Lung (tissue), 12 donors: ENCODE data around the gene LTBP4. TPM values are rescaled to one million over a fixed set of nuclear protein-coding genes. Genes with fewer than 3 reads are reported as not detected.

Experiments used
- ATAC-seq: fragments of 200-7000 bp; cut with Tn5 transposase; one replicate; pipeline ENCODE4 v1.9.1; 2020; ENCODE audit warnings: moderate number of reproducible peaks; ENCODE audit not compliant: insufficient read depth, low FRiP score
- DNase-seq, 3 donors: peaks; one replicate each; pipeline ENCODE4 v3.0.0-alpha.2; 2013 to 2017
- H3K27ac ChIP-seq, 2 donors: one replicate each; pipeline ENCODE4 v1.5.1; 2013; ENCODE audit warnings: mild to moderate bottlenecking in 2 of 2, moderate library complexity in 2 of 2, control low read depth in 1 of 2, inconsistent platforms in 1 of 2, low read depth in 1 of 2, low read length in 1 of 2
- H3K27me3 ChIP-seq, 3 donors: one replicate each; pipeline ENCODE4 v1.5.1; 2013; ENCODE audit warnings: low read length in 2 of 3; ENCODE audit not compliant: control insufficient read depth in 3 of 3, insufficient read depth in 3 of 3
- H3K36me3 ChIP-seq, 4 donors: one replicate each; pipeline ENCODE4 v1.5.1; 2013; ENCODE audit warnings: low read length in 4 of 4, mild to moderate bottlenecking in 1 of 4, moderate library complexity in 1 of 4; ENCODE audit not compliant: control insufficient read depth in 4 of 4, insufficient read depth in 4 of 4
- H3K4me1 ChIP-seq, 5 donors: one replicate each; pipeline ENCODE4 v1.5.1; 2013; ENCODE audit warnings: low read length in 5 of 5, mild to moderate bottlenecking in 2 of 5, moderate library complexity in 1 of 5; ENCODE audit not compliant: control insufficient read depth in 5 of 5, insufficient read depth in 5 of 5
- H3K4me3 ChIP-seq: one replicate; pipeline ENCODE4 v1.5.1; 2013; ENCODE audit warnings: mild to moderate bottlenecking, control low read depth, moderate library complexity
- H3K9ac ChIP-seq, 2 donors: one replicate each; pipeline ENCODE4 v1.5.1; 2013; ENCODE audit warnings: low read length in 2 of 2, control low read depth in 1 of 2; ENCODE audit not compliant: insufficient read depth in 1 of 2
- H3K9me3 ChIP-seq, 4 donors: one replicate each; pipeline ENCODE4 v1.5.1; 2013; ENCODE audit warnings: low read length in 3 of 4, mild to moderate bottlenecking in 1 of 4, moderate library complexity in 1 of 4; ENCODE audit not compliant: control insufficient read depth in 4 of 4, insufficient read depth in 3 of 4
- WGBS, 2 donors: extraction: QIAGEN DNeasy Blood & Tissue Kit; methylation state at CpG; one replicate each; pipeline ENCODE4 v1.1.7; 2013; 5-methylcytosine and 5-hydroxymethylcytosine counted together
- polyA plus RNA-seq, 2 donors: library from polyadenylated mRNA; stranded (reverse); fragments of 200-250 nt; gene quantifications; one replicate each; pipeline ENCODE4 v1.2.1, GENCODE V29; 2013
- total RNA-seq, 2 donors: library from RNA; depleted of rRNA in 1 of 2; stranded (reverse); fragments of >200 nt in 1 of 2; gene quantifications; one replicate each; pipeline ENCODE4 v1.2.1, GENCODE V29; 2014 to 2021
- TF ChIP-seq, protein P1 (sequence below): IDR thresholded peaks from 2 replicates; pipeline ENCODE4 v1.5.1; 2012; ENCODE audit warnings: mild to moderate bottlenecking; ENCODE audit errors: control extremely low read depth, extremely low read depth
- donor health status: control.
- donor health status: control.
- donor health status: Bipolar disorder and iron deficiency.
- donor health status: healthy.
- donor health status: DM: yes; HTN: yes; CAD: no.

Gene LTBP4
- total and polyA plus RNA-seq, 4 donors: 73.0 to 290 (median 151) TPM

GRCh38 chr19:40677156-40677555 lies 76.0 kb downstream of the LTBP4 start:
- no peak for DNase-seq
- Histone ChIP-seq H3K27ac (no peak overlapping the region), H3K9ac (no peak overlapping the region), H3K4me3 (no peak overlapping the region), H3K27me3 (no peaks in the 10 kb centered on the region), H3K4me1 (no peaks in the 10 kb centered on the region), H3K36me3 (peaks cover 8 to 48% (median 31%) of the 10 kb centered on the region in 4 donors), H3K9me3 (no peaks in the 10 kb centered on the region)
- ATAC-seq: no peak
- 96 to 99% methylated on average over 23 of the region's 23 CpGs for WGBS, 2 donors
- TF ChIP-seq, protein P1, sequence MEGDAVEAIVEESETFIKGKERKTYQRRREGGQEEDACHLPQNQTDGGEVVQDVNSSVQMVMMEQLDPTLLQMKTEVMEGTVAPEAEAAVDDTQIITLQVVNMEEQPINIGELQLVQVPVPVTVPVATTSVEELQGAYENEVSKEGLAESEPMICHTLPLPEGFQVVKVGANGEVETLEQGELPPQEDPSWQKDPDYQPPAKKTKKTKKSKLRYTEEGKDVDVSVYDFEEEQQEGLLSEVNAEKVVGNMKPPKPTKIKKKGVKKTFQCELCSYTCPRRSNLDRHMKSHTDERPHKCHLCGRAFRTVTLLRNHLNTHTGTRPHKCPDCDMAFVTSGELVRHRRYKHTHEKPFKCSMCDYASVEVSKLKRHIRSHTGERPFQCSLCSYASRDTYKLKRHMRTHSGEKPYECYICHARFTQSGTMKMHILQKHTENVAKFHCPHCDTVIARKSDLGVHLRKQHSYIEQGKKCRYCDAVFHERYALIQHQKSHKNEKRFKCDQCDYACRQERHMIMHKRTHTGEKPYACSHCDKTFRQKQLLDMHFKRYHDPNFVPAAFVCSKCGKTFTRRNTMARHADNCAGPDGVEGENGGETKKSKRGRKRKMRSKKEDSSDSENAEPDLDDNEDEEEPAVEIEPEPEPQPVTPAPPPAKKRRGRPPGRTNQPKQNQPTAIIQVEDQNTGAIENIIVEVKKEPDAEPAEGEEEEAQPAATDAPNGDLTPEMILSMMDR: no peak

Other genes with a start within 250 kb of the LTBP4 start
- under 1 TPM in 1 of 2 donors, not detected in 1; 0.43 TPM for gene HIPK4, start 211.2 kb upstream of the LTBP4 start, total RNA-seq
- gene HIPK4, start 211.2 kb upstream of the LTBP4 start, polyA plus RNA-seq: under 1 TPM; 0.10 to 0.22 TPM
- 10 to 100 TPM; 25.6 to 43.8 TPM for gene PRX, start 188.0 kb upstream of the LTBP4 start, total RNA-seq
- gene PRX, start 188.0 kb upstream of the LTBP4 start, polyA plus RNA-seq: 10 to 100 TPM; 16.9 to 30.1 TPM
- gene SERTAD1, start 175.4 kb upstream of the LTBP4 start, total RNA-seq: 10 to 100 TPM; 10.8 to 25.1 TPM
- gene SERTAD1, start 175.4 kb upstream of the LTBP4 start, polyA plus RNA-seq: 10 to 100 TPM; 23.3 to 37.9 TPM
- 10 to 100 TPM; 33.0 to 37.5 TPM for gene SERTAD3, start 157.0 kb upstream of the LTBP4 start, total RNA-seq
- gene SERTAD3, start 157.0 kb upstream of the LTBP4 start, polyA plus RNA-seq: 10 to 100 TPM; 28.9 to 34.6 TPM
- 100 to 1,000 TPM; 135 to 190 TPM for gene BLVRB, start 135.6 kb upstream of the LTBP4 start, total RNA-seq
- gene BLVRB, start 135.6 kb upstream of the LTBP4 start, polyA plus RNA-seq: 100 to 1,000 TPM; 331 to 413 TPM
- under 1 TPM; 0.68 to 0.80 TPM for gene SPTBN4, start 134.4 kb upstream of the LTBP4 start, total RNA-seq
- under 1 TPM; 0.58 to 0.75 TPM for gene SPTBN4, start 134.4 kb upstream of the LTBP4 start, polyA plus RNA-seq
- 100 to 1,000 TPM in 1 of 2 donors, 10 to 100 TPM in 1; 21.1 to 105 TPM for gene SHKBP1, start 24.5 kb upstream of the LTBP4 start, total RNA-seq
- 100 to 1,000 TPM in 1 of 2 donors, 10 to 100 TPM in 1; 89.0 to 191 TPM for gene SHKBP1, start 24.5 kb upstream of the LTBP4 start, polyA plus RNA-seq
- gene NUMBL, start 89.3 kb downstream of the LTBP4 start, total RNA-seq: 10 to 100 TPM; 18.5 to 41.2 TPM
- gene NUMBL, start 89.3 kb downstream of the LTBP4 start, polyA plus RNA-seq: 10 to 100 TPM; 13.2 to 15.7 TPM
- 10 to 100 TPM; 45.4 to 78.8 TPM for gene COQ8B, start 115.5 kb downstream of the LTBP4 start, total RNA-seq
- gene COQ8B, start 115.5 kb downstream of the LTBP4 start, polyA plus RNA-seq: 10 to 100 TPM; 34.7 to 59.1 TPM
- 10 to 100 TPM; 28.0 to 38.5 TPM for gene ITPKC, start 115.7 kb downstream of the LTBP4 start, total RNA-seq
- gene ITPKC, start 115.7 kb downstream of the LTBP4 start, polyA plus RNA-seq: 10 to 100 TPM; 47.6 to 97.2 TPM
- 10 to 100 TPM in 1 of 2 donors, 1 to 10 TPM in 1; 5.3 to 23.7 TPM for gene ACTMAP, start 149.1 kb downstream of the LTBP4 start, total RNA-seq
- 10 to 100 TPM in 1 of 2 donors, 1 to 10 TPM in 1; 6.8 to 27.7 TPM for gene ACTMAP, start 149.1 kb downstream of the LTBP4 start, polyA plus RNA-seq
- 10 to 100 TPM; 47.4 to 77.4 TPM for gene SNRPA, start 149.8 kb downstream of the LTBP4 start, total RNA-seq
- 10 to 100 TPM; 44.5 to 69.9 TPM for gene SNRPA, start 149.8 kb downstream of the LTBP4 start, polyA plus RNA-seq
- 1 to 10 TPM in 1 of 2 donors, not detected in 1; 3.2 TPM for gene MIA, start 174.2 kb downstream of the LTBP4 start, total RNA-seq
- gene MIA, start 174.2 kb downstream of the LTBP4 start, polyA plus RNA-seq: 1 to 10 TPM in 1 of 2 donors, under 1 TPM in 1; 0.75 to 4.6 TPM
- gene RAB4B, start 176.9 kb downstream of the LTBP4 start, total RNA-seq: 10 to 100 TPM; 11.5 to 73.0 TPM
- gene RAB4B, start 176.9 kb downstream of the LTBP4 start, polyA plus RNA-seq: 10 to 100 TPM; 78.6 to 90.9 TPM
- 100 to 1,000 TPM; 130 to 157 TPM for gene EGLN2, start 197.8 kb downstream of the LTBP4 start, total RNA-seq
- gene EGLN2, start 197.8 kb downstream of the LTBP4 start, polyA plus RNA-seq: 100 to 1,000 TPM; 132 to 133 TPM
- gene CYP2A6, start 249.1 kb downstream of the LTBP4 start, total RNA-seq: 1 to 10 TPM in 1 of 2 donors, under 1 TPM in 1; 0.97 to 1.7 TPM
- under 1 TPM; 0.45 to 0.57 TPM for gene CYP2A6, start 249.1 kb downstream of the LTBP4 start, polyA plus RNA-seq